Neutrophil (primary cell): ENCODE measurements around the gene ZNF425.
"Not testable (repeated sequence)": the region's sequence is repeated elsewhere in the genome, so short reads cannot be mapped to it uniquely, and the experiment has no call there.

Source experiments
- H3K27ac ChIP-seq: fragments of 200-600 bp; sonication (generic); 2 replicates; pipeline ENCODE4 v1.5.1; 2016; ENCODE audit warnings: mild to moderate bottlenecking, moderate library complexity
- H3K27me3 ChIP-seq: fragments of 200-600 bp; sonication (generic); 2 replicates; pipeline ENCODE4 v1.6.0; 2016; ENCODE audit warnings: mild to moderate bottlenecking
- H3K36me3 ChIP-seq: fragments of 200-600 bp; sonication (generic); 2 replicates; pipeline ENCODE4 v1.5.1; 2017
- H3K4me1 ChIP-seq, 2 experiments: fragments of 200-600 bp in 1 of 2; sonication (generic) in 1 of 2; 1 replicate in 1 of 2; 2 replicates in 1 of 2; pipeline versions ENCODE4 v1.5.1 to v1.6.1; 2013 to 2016; ENCODE audit warnings: low read depth in 1 of 2, low read length in 1 of 2, mild to moderate bottlenecking in 1 of 2, moderate library complexity in 1 of 2; ENCODE audit not compliant: control insufficient read depth in 1 of 2, insufficient read depth in 1 of 2
- H3K4me3 ChIP-seq, 2 experiments: fragments of 200-600 bp in 1 of 2; sonication (generic) in 1 of 2; 1 replicate in 1 of 2; 2 replicates in 1 of 2; pipeline ENCODE4 v1.5.1; 2013 to 2016; ENCODE audit warnings: low read depth in 1 of 2, low read length in 1 of 2, mild to moderate bottlenecking in 1 of 2, moderate library complexity in 1 of 2
- H3K9me3 ChIP-seq: fragments of 200-600 bp; sonication (generic); 2 replicates; pipeline ENCODE4 v1.5.1; 2016
- CTCF ChIP-seq: fragments of 200-600 bp; sonication (generic); IDR thresholded peaks from 2 replicates; pipeline ENCODE4 v1.5.1; 2016; ENCODE audit warnings: antibody characterized with exemption

Gene ZNF425

GRCh38 chr7:149150981-149151380 is 24.9 kb upstream of the ZNF425 start:
- no peak for TF ChIP-seq CTCF
- Histone ChIP-seq H3K36me3 (peaks cover 22% of the 10 kb centered on the region), H3K27ac (no peak overlapping the region), H3K4me3 (no peak overlapping the region), H3K4me1 (peaks cover 31 to 42% of the 10 kb centered on the region in 2 experiments), H3K9me3 (no peaks in the 10 kb centered on the region), H3K27me3 (no peaks in the 10 kb centered on the region)

- TF ChIP-seq CTCF = peak; percentile 12
Observed at GRCh38 chr7:149147752-149148653, 21.9 kb upstream of the ZNF425 start.

GRCh38 chr7:149147072-149147751 is 21.1 kb upstream of the ZNF425 start, which contains the start of gene ZNF398:
TSS of gene ZNF398 (plus strand) at chr7:149147453. CDS start at chr7:149147743, 290 bp downstream.
- Histone ChIP-seq H3K4me1 (peaks cover 66 to 72% of the 10 kb centered on the region in 2 experiments), H3K4me3 (peak within 1 kb of the TSS; percentile 84 to 89), H3K9me3 (no peaks in the 10 kb centered on the region), H3K36me3 (no peaks in the 10 kb centered on the region), H3K27ac (peak within 1 kb of the TSS; percentile 96), H3K27me3 (no peaks in the 10 kb centered on the region)
- TF ChIP-seq CTCF = peak; percentile 99

More at GRCh38 chr7:149147752-149148653, 21.9 kb upstream of the ZNF425 start:
- Histone ChIP-seq H3K36me3 (no peaks in the 10 kb centered on the region), H3K4me3 (peak overlapping the region; percentile 84 to 89), H3K4me1 (peaks cover 61 to 70% of the 10 kb centered on the region in 2 experiments), H3K27me3 (no peaks in the 10 kb centered on the region), H3K9me3 (no peaks in the 10 kb centered on the region), H3K27ac (peak overlapping the region; percentile 96)

GRCh38 chr7:149145031-149145845 is 19.1 kb upstream of the ZNF425 start:
- peak overlapping the region; percentile 84 to 89 for H3K4me3 ChIP-seq

GRCh38 chr7:149144436-149144922 is 18.4 kb upstream of the ZNF425 start:
- H3K9me3 ChIP-seq, H3K27me3 ChIP-seq, H3K4me3 ChIP-seq, H3K36me3 ChIP-seq: not testable (repeated sequence)
- peaks cover 59 to 69% of the 10 kb centered on the region in 2 experiments for H3K4me1 ChIP-seq
- peak overlapping the region; percentile 96 for H3K27ac ChIP-seq

More at GRCh38 chr7:149145031-149145845, 19.1 kb upstream of the ZNF425 start:
- H3K27ac ChIP-seq = peak overlapping the region; percentile 96
- H3K4me1 ChIP-seq = peaks cover 67 to 77% of the 10 kb centered on the region in 2 experiments
- H3K27me3 ChIP-seq = no peaks in the 10 kb centered on the region
- no peaks in the 10 kb centered on the region for H3K9me3 ChIP-seq
- no peaks in the 10 kb centered on the region for H3K36me3 ChIP-seq
- TF ChIP-seq CTCF = no peak
